Mesothelial cell of epicardium (in vitro differentiated cells): Measurements from ENCODE around the gene SLC26A6. TPM values are rescaled to one million over a fixed set of nuclear protein-coding genes. Genes with fewer than 3 reads are reported as not detected.

Experiments
- DNase-seq, 2 experiments: peaks; one replicate each; pipeline ENCODE4 v3.0.0; 2021; ENCODE audit warnings: low spot score in 2 of 2; ENCODE audit not compliant: unreplicated experiment in 2 of 2
- H3K27ac Mint-ChIP-seq: 2 replicates; pipeline ENCODE4 v1.8.0; 2021; ENCODE audit warnings: mixed read lengths
- H3K27me3 Mint-ChIP-seq: 2 replicates; pipeline ENCODE4 v1.8.0; 2021; ENCODE audit warnings: low read depth, mixed read lengths
- H3K36me3 Mint-ChIP-seq: 2 replicates; pipeline ENCODE4 v1.8.0; 2021; ENCODE audit warnings: mixed read lengths
- H3K4me1 Mint-ChIP-seq: 2 replicates; pipeline ENCODE4 v1.8.0; 2021; ENCODE audit warnings: mixed read lengths
- H3K4me3 Mint-ChIP-seq: 2 replicates; pipeline ENCODE4 v1.8.0; 2021; ENCODE audit warnings: mild to moderate bottlenecking, moderate library complexity, mixed read lengths
- H3K9me3 Mint-ChIP-seq: 2 replicates; pipeline ENCODE4 v1.8.0; 2021; ENCODE audit warnings: mixed read lengths
- CTCF ChIP-seq: fragments of 200-600 bp; sonication (generic); IDR thresholded peaks from one replicate; pipeline ENCODE4 v1.5.0; 2021; ENCODE audit warnings: antibody characterized with exemption; ENCODE audit not compliant: unreplicated experiment
- microRNA-seq: library from miRNA; unstranded; fragments of <30 nt; microRNA quantifications from one replicate; pipeline ENCODE4 v1.2.0, GENCODE V29; 2021; ENCODE audit warnings: inconsistent platforms, mixed read lengths
- total RNA-seq: library from RNA; stranded (reverse); gene quantifications from 3 replicates; pipeline ENCODE4 v1.2.1, GENCODE V29; 2021

SLC26A6 gene
- total RNA-seq, 1 donor from 2014 or later, result 18.0 TPM

GRCh38 chr3:48585411-48585810 lies 49.9 kb downstream of the SLC26A6 start:
- Mint-ChIP-seq H3K9me3 (no peaks in the 10 kb centered on the region), H3K27ac (no peak overlapping the region), H3K27me3 (no peaks in the 10 kb centered on the region), H3K36me3 (no peaks in the 10 kb centered on the region), H3K4me1 (no peaks in the 10 kb centered on the region), H3K4me3 (no peak overlapping the region)
- no peak for TF ChIP-seq CTCF
- no peak for DNase-seq

- Mint-ChIP-seq H3K9me3 (no peaks in the 10 kb centered on the region), H3K4me3 (no peak overlapping the region), H3K4me1 (no peaks in the 10 kb centered on the region), H3K27ac (no peak overlapping the region), H3K36me3 (no peaks in the 10 kb centered on the region), H3K27me3 (no peaks in the 10 kb centered on the region)
- no peak for TF ChIP-seq CTCF
- no peak for DNase-seq
These were observed 50.4 kb downstream of the SLC26A6 start for GRCh38 chr3:48584836-48585235.

GRCh38 chr3:48581621-48582481 lies 53.4 kb downstream of the SLC26A6 start:
- H3K4me1 Mint-ChIP-seq, result no peaks in the 10 kb centered on the region
- no peak overlapping the region for H3K27ac Mint-ChIP-seq
- H3K36me3 Mint-ChIP-seq, result no peaks in the 10 kb centered on the region
- no peaks in the 10 kb centered on the region for H3K27me3 Mint-ChIP-seq
- H3K9me3 Mint-ChIP-seq, result no peaks in the 10 kb centered on the region
- no peak for DNase-seq
- TF ChIP-seq CTCF, result no peak
- no peak overlapping the region for H3K4me3 Mint-ChIP-seq

GRCh38 chr3:48576647-48577046 lies 58.6 kb downstream of the SLC26A6 start:
- TF ChIP-seq CTCF, result no peak
- Mint-ChIP-seq H3K9me3 (no peaks in the 10 kb centered on the region), H3K36me3 (no peaks in the 10 kb centered on the region), H3K27me3 (no peaks in the 10 kb centered on the region), H3K4me1 (no peaks in the 10 kb centered on the region), H3K4me3 (no peak overlapping the region), H3K27ac (no peak overlapping the region)
- DNase-seq, result no peak

Small RNA genes lying within 50 kb of the gene (microRNA-seq; reads per million reads assigned to microRNA genes)
- gene MIR4793 (not detected), gene MIR711 (not detected)

Other genes starting within 250 kb of the SLC26A6 start
- 203 to 214 TPM (median 211 TPM) in 3 replicates for gene PLXNB1, start 205.4 kb downstream of the SLC26A6 start, total RNA-seq
- gene CCDC51, start 195.3 kb downstream of the SLC26A6 start, total RNA-seq, result 10.7 to 12.3 TPM (median 11.5 TPM) in 3 replicates
- 183 to 192 TPM (median 186 TPM) in 3 replicates for gene TMA7, start 195.2 kb downstream of the SLC26A6 start, total RNA-seq
- gene ATRIP, start 188.7 kb downstream of the SLC26A6 start, total RNA-seq, result 11.6 to 12.0 TPM (median 11.6 TPM) in 3 replicates
- 154 to 167 TPM (median 156 TPM) in 3 replicates for gene SHISA5, start 131.3 kb downstream of the SLC26A6 start, total RNA-seq
- gene PFKFB4, start 78.7 kb downstream of the SLC26A6 start, total RNA-seq, result 18.2 to 22.3 TPM (median 19.4 TPM) in 3 replicates
- 0.22 to 0.60 TPM (median 0.57 TPM) in 3 replicates for gene UCN2, start 71.7 kb downstream of the SLC26A6 start, total RNA-seq
- gene COL7A1, start 40.1 kb downstream of the SLC26A6 start, total RNA-seq, result 14.1 to 19.2 TPM (median 15.0 TPM) in 3 replicates
- 161 to 171 TPM (median 164 TPM) in 3 replicates for gene UQCRC1, start 25.8 kb downstream of the SLC26A6 start, total RNA-seq
- gene TMEM89, start 13.7 kb downstream of the SLC26A6 start, total RNA-seq, result 0.84 TPM in 1 of 3 replicates, not detected in the others
- gene CELSR3, start 27.4 kb upstream of the SLC26A6 start, total RNA-seq, result 5.0 to 5.6 TPM (median 5.2 TPM) in 3 replicates
- gene NCKIPSD, start 50.5 kb upstream of the SLC26A6 start, total RNA-seq, result 30.7 to 33.5 TPM (median 31.9 TPM) in 3 replicates
- 207 to 212 TPM (median 209 TPM) in 3 replicates for gene IP6K2, start 81.8 kb upstream of the SLC26A6 start, total RNA-seq
- 34.1 to 37.5 TPM (median 35.4 TPM) in 3 replicates for gene PRKAR2A, start 212.4 kb upstream of the SLC26A6 start, total RNA-seq